Chondrocyte (in vitro differentiated cells): ENCODE results near the gene TMEM240. TPM values are rescaled to one million over a fixed set of nuclear protein-coding genes. Genes with fewer than 3 reads are reported as not detected.
"Not testable (repeated sequence)": the region's sequence is repeated elsewhere in the genome, so short reads cannot be mapped to it uniquely, and the experiment has no call there.

Experiments used
- DNase-seq: peaks from one replicate; pipeline ENCODE4 v3.0.0; 2021; ENCODE audit warnings: mixed read lengths, low spot score
- H3K27ac Mint-ChIP-seq: one replicate; pipeline ENCODE4 v1.8.0; 2021; ENCODE audit warnings: mild to moderate bottlenecking, moderate library complexity, mixed read lengths; ENCODE audit not compliant: unreplicated experiment
- H3K27me3 Mint-ChIP-seq: 2 replicates; pipeline ENCODE4 v1.8.0; 2021; ENCODE audit warnings: low read depth, mixed read lengths
- H3K36me3 Mint-ChIP-seq: 2 replicates; pipeline ENCODE4 v1.8.0; 2021; ENCODE audit warnings: low read depth, mixed read lengths
- H3K4me1 Mint-ChIP-seq: 2 replicates; pipeline ENCODE4 v1.8.0; 2021; ENCODE audit warnings: low read depth, mild to moderate bottlenecking, mixed read lengths
- H3K4me3 Mint-ChIP-seq: one replicate; pipeline ENCODE4 v1.8.0; 2021; ENCODE audit warnings: mild to moderate bottlenecking, moderate library complexity, mixed read lengths; ENCODE audit not compliant: unreplicated experiment
- H3K9me3 Mint-ChIP-seq: 2 replicates; pipeline ENCODE4 v1.8.0; 2021; ENCODE audit warnings: low read depth, mixed read lengths
- CTCF ChIP-seq: fragments of 200-600 bp; sonication (generic); IDR thresholded peaks from 2 replicates; pipeline ENCODE4 v1.5.0; 2021; ENCODE audit warnings: antibody characterized with exemption, mild to moderate bottlenecking, moderate library complexity
- total RNA-seq: library from RNA; stranded (reverse); gene quantifications from 3 replicates; pipeline ENCODE4 v1.2.1, GENCODE V29; 2021

The TMEM240 gene
- total RNA-seq, 1 donor from 2014 or later = 6.1 TPM

GRCh38 chr1:1521331-1521730 lies 19.1 kb downstream of the TMEM240 start:
- no peak for TF ChIP-seq CTCF
- Mint-ChIP-seq H3K36me3 (peaks cover 10% of the 10 kb centered on the region), H3K9me3 (no peaks in the 10 kb centered on the region), H3K27ac (no peak overlapping the region), H3K4me1 (no peaks in the 10 kb centered on the region), H3K27me3 (no peaks in the 10 kb centered on the region), H3K4me3 (no peak overlapping the region)
- DNase-seq = no peak

DNA sequence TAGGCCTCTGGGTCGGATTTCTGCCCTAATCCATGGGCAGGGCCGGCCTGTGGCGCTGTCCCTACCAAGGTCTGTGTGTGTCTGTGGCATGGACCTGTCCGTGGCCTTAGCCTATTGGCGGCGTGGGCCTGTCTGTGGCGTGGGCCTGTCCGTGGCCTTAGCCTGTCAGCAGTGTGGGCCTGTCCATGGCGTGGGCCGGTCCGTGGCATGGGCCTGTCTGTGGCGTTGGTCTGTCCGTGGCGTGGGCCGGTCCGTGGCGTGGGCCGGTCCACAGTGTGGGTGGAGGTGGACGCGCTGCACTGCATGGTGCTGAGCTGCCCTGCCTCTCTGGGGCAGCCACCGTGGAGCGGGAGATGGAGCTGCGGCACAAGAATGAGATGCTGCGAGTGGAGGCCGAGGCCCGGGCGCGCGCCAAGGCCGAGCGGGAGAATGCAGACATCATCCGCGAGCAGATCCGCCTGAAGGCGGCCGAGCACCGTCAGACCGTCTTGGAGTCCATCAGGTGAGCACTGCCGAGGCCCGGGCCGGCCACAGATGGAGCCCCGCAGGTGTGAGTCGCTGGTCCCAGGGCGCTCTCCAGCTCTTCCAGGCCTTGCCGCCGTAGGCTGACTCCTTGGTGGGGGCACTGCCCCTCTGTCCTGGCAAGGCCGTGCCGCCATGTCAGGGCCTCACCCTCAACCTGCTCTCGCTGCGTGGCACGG lies 20.5 kb downstream of the TMEM240 start:
- not testable (repeated sequence) for H3K9me3 Mint-ChIP-seq, DNase-seq, H3K4me3 Mint-ChIP-seq, H3K4me1 Mint-ChIP-seq, H3K27me3 Mint-ChIP-seq, H3K27ac Mint-ChIP-seq
- H3K36me3 Mint-ChIP-seq = peaks cover 10% of the 10 kb centered on the region

DNA sequence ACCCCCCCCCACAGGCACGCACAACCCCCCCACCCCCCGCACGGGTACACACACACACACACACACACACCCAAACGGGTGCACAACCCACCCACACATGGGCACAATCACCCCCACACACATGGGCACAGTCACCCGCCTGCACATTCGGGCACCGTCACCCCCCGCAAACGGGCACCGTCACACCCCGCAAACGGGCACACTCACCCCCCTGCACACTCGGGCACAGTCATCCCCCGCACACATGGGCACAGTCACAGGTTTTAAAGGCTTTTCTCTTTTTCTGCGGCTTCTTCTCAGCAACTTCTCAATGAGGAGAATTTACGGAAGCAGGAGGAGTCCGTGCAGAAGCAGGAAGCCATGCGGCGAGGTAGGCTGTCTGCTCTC lies 21.8 kb downstream of the TMEM240 start:
- Mint-ChIP-seq H3K4me1 (peaks cover 11% of the 10 kb centered on the region), H3K36me3 (peaks cover 10% of the 10 kb centered on the region)
- H3K27ac Mint-ChIP-seq, H3K27me3 Mint-ChIP-seq, H3K9me3 Mint-ChIP-seq, H3K4me3 Mint-ChIP-seq, DNase-seq: not testable (repeated sequence)

DNA sequence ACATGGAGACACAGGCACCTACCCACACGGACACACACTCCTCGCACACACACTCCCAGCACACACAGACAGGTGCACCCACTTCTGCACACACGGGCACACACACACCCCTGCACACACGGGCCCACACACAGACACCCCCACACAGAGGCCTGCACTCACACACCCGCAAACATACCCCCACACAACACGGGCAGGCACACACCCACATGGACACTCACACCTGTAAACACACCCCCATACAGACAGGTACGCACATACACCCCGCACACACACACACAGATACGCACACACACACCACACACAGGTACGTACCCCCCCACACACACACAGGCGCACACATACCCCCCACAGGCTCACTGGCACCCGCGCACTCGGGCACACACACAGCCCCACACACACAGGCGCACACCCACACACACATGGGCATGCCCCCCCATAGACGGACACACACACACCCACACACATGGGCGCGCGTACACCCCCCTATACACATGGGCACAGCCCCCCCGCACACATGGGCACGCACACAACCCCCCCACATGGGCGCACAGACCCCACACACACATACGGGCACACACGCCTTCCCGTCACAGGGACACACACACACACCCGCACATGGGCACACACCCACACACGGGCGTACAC lies 22.3 kb downstream of the TMEM240 start:
- Mint-ChIP-seq H3K4me1 (peaks cover 12% of the 10 kb centered on the region), H3K4me3 (no peak overlapping the region)

DNA sequence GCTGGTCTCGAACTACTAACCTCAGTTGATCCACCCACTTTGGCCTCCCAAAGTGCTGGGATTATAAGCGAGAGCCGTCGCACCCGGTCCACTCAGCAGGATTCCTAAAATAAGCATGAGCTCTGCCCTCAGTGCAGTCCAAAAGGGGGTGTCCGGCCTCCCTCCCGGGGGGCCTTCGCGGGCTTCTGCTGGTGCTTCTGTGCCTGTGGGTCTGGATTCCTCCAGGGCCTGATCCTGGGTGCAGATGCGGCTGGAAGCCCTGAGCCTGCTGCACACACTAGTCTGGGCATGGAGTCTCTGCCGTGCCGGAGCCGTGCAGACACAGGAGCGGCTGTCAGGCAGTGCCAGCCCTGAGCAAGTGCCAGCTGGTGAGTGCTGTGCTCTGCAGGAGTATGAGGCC lies 23.5 kb downstream of the TMEM240 start:
- not testable (repeated sequence) for H3K27ac Mint-ChIP-seq, H3K9me3 Mint-ChIP-seq, DNase-seq, H3K27me3 Mint-ChIP-seq, H3K4me3 Mint-ChIP-seq
- peaks cover 12% of the 10 kb centered on the region for H3K4me1 Mint-ChIP-seq
- H3K36me3 Mint-ChIP-seq = peaks cover 10% of the 10 kb centered on the region

More for the DNA sequence above, 22.3 kb downstream of the TMEM240 start:
- no peak for DNase-seq
- no peak for TF ChIP-seq CTCF
- H3K36me3 Mint-ChIP-seq = peaks cover 10% of the 10 kb centered on the region
- no peaks in the 10 kb centered on the region for H3K9me3 Mint-ChIP-seq
- no peak overlapping the region for H3K27ac Mint-ChIP-seq
- no peaks in the 10 kb centered on the region for H3K27me3 Mint-ChIP-seq

DNA sequence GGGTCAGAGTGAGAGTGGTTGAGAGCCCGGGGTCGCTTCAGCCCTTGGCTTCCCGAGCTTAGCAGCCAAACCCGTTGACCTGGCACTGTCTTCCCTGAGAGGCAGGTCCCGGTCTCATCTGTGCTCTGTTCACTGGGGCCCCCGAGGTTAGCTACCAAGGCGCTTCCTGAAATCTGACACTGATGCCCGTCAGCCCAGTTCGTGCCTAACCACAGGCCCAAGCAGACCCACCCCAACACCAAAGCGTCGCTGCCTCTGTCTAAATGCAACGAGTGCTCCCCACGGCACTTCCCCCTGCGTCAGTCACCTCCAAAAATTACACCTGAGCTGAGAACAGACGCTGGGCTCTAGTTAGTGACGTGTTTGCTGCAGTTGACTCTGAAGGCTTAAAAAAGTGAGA lies 26.0 kb downstream of the TMEM240 start:
- H3K9me3 Mint-ChIP-seq, H3K27ac Mint-ChIP-seq, DNase-seq, H3K4me3 Mint-ChIP-seq, H3K36me3 Mint-ChIP-seq, H3K27me3 Mint-ChIP-seq: not testable (repeated sequence)
- peaks cover 18% of the 10 kb centered on the region for H3K4me1 Mint-ChIP-seq

DNA sequence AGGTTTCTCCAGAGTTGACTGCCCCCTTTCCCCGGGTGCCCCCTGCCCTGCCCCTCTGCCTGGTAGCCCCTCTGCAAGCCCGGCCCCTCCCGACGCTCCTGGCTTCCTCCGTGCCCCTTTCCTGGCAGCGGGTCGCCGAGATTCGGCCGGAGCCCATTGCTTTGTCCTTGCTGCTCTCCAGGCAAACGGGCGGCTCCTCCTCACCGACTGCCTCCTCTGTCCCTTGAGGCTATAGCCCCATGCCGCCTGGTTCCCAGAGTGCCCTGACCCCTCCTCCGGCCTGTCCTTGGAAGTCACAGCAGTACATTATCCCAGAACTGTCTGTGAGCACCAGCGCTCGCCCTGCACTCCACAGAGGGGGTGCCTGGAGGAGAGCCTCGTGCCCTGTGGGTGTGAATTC lies 26.7 kb downstream of the TMEM240 start:
- not testable (repeated sequence) for DNase-seq, H3K27ac Mint-ChIP-seq, H3K9me3 Mint-ChIP-seq, H3K27me3 Mint-ChIP-seq, H3K36me3 Mint-ChIP-seq
- peak overlapping the region; percentile 66 for H3K4me3 Mint-ChIP-seq
- H3K4me1 Mint-ChIP-seq = peaks cover 18% of the 10 kb centered on the region

GRCh38 chr1:1512425-1512824 lies 28.0 kb downstream of the TMEM240 start:
- H3K9me3 Mint-ChIP-seq, H3K27me3 Mint-ChIP-seq, H3K27ac Mint-ChIP-seq, H3K36me3 Mint-ChIP-seq, DNase-seq: not testable (repeated sequence)
- peaks cover 18% of the 10 kb centered on the region for H3K4me1 Mint-ChIP-seq
- H3K4me3 Mint-ChIP-seq = peak overlapping the region; percentile 72
